Activated T-helper 2 cell treated with anti-CD3 and anti-CD28 coated beads, Interferon-gamma antibody, Interleukin-2, Interleukin-4, amounts not matched to agents 10 μg/mL and 5 μg/mL and 100 μg/mL, durations not matched to agents 14 hours and 24 hours and 36 hours (primary cell): Measurements from ENCODE around the gene C19orf25. TPM values are rescaled to one million over a fixed set of nuclear protein-coding genes. Genes with fewer than 3 reads are reported as not detected.
"Not testable (repeated sequence)": the region's sequence is repeated elsewhere in the genome, so short reads cannot be mapped to it uniquely, and the experiment has no call there.

Source experiments
- DNase-seq: peaks from one replicate; pipeline ENCODE4 v3.0.0; 2021; ENCODE audit warnings: low spot score
- H3K27ac Mint-ChIP-seq: one replicate; pipeline ENCODE4 v1.8.0; 2021; ENCODE audit warnings: mixed read lengths
- H3K27me3 Mint-ChIP-seq: one replicate; pipeline ENCODE4 v1.8.0; 2021; ENCODE audit warnings: low read depth, mixed read lengths
- H3K36me3 Mint-ChIP-seq: one replicate; pipeline ENCODE4 v1.8.0; 2021; ENCODE audit warnings: low read depth, mixed read lengths
- H3K4me1 Mint-ChIP-seq: one replicate; pipeline ENCODE4 v1.8.0; 2021; ENCODE audit warnings: low read depth, mixed read lengths
- H3K4me3 Mint-ChIP-seq: one replicate; pipeline ENCODE4 v1.8.0; 2021; ENCODE audit warnings: low read depth, mild to moderate bottlenecking, moderate library complexity, mixed read lengths
- H3K9me3 Mint-ChIP-seq: one replicate; pipeline ENCODE4 v1.8.0; 2021; ENCODE audit warnings: mixed read lengths
- intact Hi-C: fragments of 100-400 bp; cut with micrococcal nuclease; formaldehyde crosslinking; loops from one replicate; pipeline ENCODE4 v1.15.1; 2023
- total RNA-seq: library from RNA; stranded (reverse); gene quantifications from 2 replicates; pipeline ENCODE4 v1.2.3, GENCODE V29; 2022

The C19orf25 gene
- total RNA-seq, 1 donor from 2014 or later, result 33.0 TPM

- Mint-ChIP-seq H3K36me3 (peaks cover 3% of the 10 kb centered on the region), H3K4me3 (no peak overlapping the region), H3K27me3 (peaks cover 7% of the 10 kb centered on the region), H3K4me1 (peaks cover 15% of the 10 kb centered on the region), H3K27ac (no peak overlapping the region), H3K9me3 (no peaks in the 10 kb centered on the region)
- intact Hi-C loops, result loop anchor here (5.0 to 10.0 kb wide), 3 partner anchors 38 to 235 kb away; partner anchors contain the start of gene FAM174C
- no peak for DNase-seq
Observed at GRCh38 chr19:1509602-1510441, 30.8 kb upstream of the C19orf25 start.

- no peak overlapping the region for H3K4me3 Mint-ChIP-seq
Observed at GRCh38 chr19:1508507-1508856, 29.5 kb upstream of the C19orf25 start.

GRCh38 chr19:1507763-1508506, 28.9 kb upstream of the C19orf25 start:
- peaks cover 17% of the 10 kb centered on the region for H3K4me1 Mint-ChIP-seq
- intact Hi-C loops, result no loop called here
- H3K27me3 Mint-ChIP-seq, result peaks cover 8% of the 10 kb centered on the region
- H3K36me3 Mint-ChIP-seq, result peaks cover 3% of the 10 kb centered on the region
- H3K4me3 Mint-ChIP-seq, result peak overlapping the region; percentile 81
- H3K9me3 Mint-ChIP-seq, result no peaks in the 10 kb centered on the region
- DNase-seq, result peak; percentile 84
- peak overlapping the region; percentile 82 for H3K27ac Mint-ChIP-seq

More at GRCh38 chr19:1508507-1508856, 29.5 kb upstream of the C19orf25 start:
- Mint-ChIP-seq H3K27ac (no peak overlapping the region), H3K9me3 (no peaks in the 10 kb centered on the region), H3K36me3 (peaks cover 3% of the 10 kb centered on the region), H3K27me3 (peaks cover 8% of the 10 kb centered on the region), H3K4me1 (peaks cover 17% of the 10 kb centered on the region)
- DNase-seq, result no peak
- intact Hi-C loops, result no loop called here

- Mint-ChIP-seq H3K4me3 (peak overlapping the region; percentile 81), H3K9me3 (no peaks in the 10 kb centered on the region), H3K36me3 (peaks cover 3% of the 10 kb centered on the region), H3K27me3 (peaks cover 8% of the 10 kb centered on the region), H3K27ac (no peak overlapping the region), H3K4me1 (peaks cover 13% of the 10 kb centered on the region)
- DNase-seq, result no peak
- intact Hi-C loops, result no loop called here
Observed at GRCh38 chr19:1507192-1507660, 28.2 kb upstream of the C19orf25 start.

- Mint-ChIP-seq H3K9me3 (no peaks in the 10 kb centered on the region), H3K36me3 (peaks cover 3% of the 10 kb centered on the region), H3K27me3 (peaks cover 6% of the 10 kb centered on the region), H3K4me3 (no peak overlapping the region), H3K4me1 (peaks cover 12% of the 10 kb centered on the region), H3K27ac (no peak overlapping the region)
- no peak for DNase-seq
- intact Hi-C loops, result no loop called here
Observed at GRCh38 chr19:1505991-1506881, 27.2 kb upstream of the C19orf25 start.

- H3K4me1 Mint-ChIP-seq, result peaks cover 11% of the 10 kb centered on the region
- H3K36me3 Mint-ChIP-seq, result peaks cover 3% of the 10 kb centered on the region
- H3K9me3 Mint-ChIP-seq, result no peaks in the 10 kb centered on the region
- H3K27ac Mint-ChIP-seq, result no peak overlapping the region
- no peak for DNase-seq
- H3K4me3 Mint-ChIP-seq, result no peak overlapping the region
- peaks cover 5% of the 10 kb centered on the region for H3K27me3 Mint-ChIP-seq
- intact Hi-C loops, result no loop called here
Observed at GRCh38 chr19:1505012-1505411, 26.0 kb upstream of the C19orf25 start.

GRCh38 chr19:1503925-1504773, 25.1 kb upstream of the C19orf25 start:
- Mint-ChIP-seq H3K9me3 (no peaks in the 10 kb centered on the region), H3K27ac (no peak overlapping the region), H3K4me3 (no peak overlapping the region), H3K4me1 (peaks cover 9% of the 10 kb centered on the region), H3K27me3 (peaks cover 2% of the 10 kb centered on the region), H3K36me3 (peaks cover 3% of the 10 kb centered on the region)
- DNase-seq, result no peak
- intact Hi-C loops, result no loop called here

- intact Hi-C loops, result no loop called here
- Mint-ChIP-seq H3K4me3 (no peak overlapping the region), H3K9me3 (no peaks in the 10 kb centered on the region), H3K27ac (no peak overlapping the region), H3K36me3 (peaks cover 3% of the 10 kb centered on the region), H3K27me3 (peaks cover 2% of the 10 kb centered on the region), H3K4me1 (peaks cover 9% of the 10 kb centered on the region)
- DNase-seq, result peak; percentile 53
Observed at GRCh38 chr19:1503089-1503924, 24.3 kb upstream of the C19orf25 start.

GRCh38 chr19:1502433-1503088, 23.5 kb upstream of the C19orf25 start:
- H3K27me3 Mint-ChIP-seq, result peaks cover 2% of the 10 kb centered on the region
- H3K9me3 Mint-ChIP-seq, result no peaks in the 10 kb centered on the region
- H3K4me3 Mint-ChIP-seq, result no peak overlapping the region
- no peak overlapping the region for H3K27ac Mint-ChIP-seq
- H3K36me3 Mint-ChIP-seq, result no peaks in the 10 kb centered on the region
- intact Hi-C loops, result no loop called here
- H3K4me1 Mint-ChIP-seq, result peaks cover 4% of the 10 kb centered on the region
- no peak for DNase-seq

- peaks cover 2% of the 10 kb centered on the region for H3K27me3 Mint-ChIP-seq
- no peak for DNase-seq
- H3K4me3 Mint-ChIP-seq, result no peak overlapping the region
- H3K4me1 Mint-ChIP-seq, result peaks cover 2% of the 10 kb centered on the region
- no peak overlapping the region for H3K27ac Mint-ChIP-seq
- intact Hi-C loops, result no loop called here
- no peaks in the 10 kb centered on the region for H3K9me3 Mint-ChIP-seq
- no peaks in the 10 kb centered on the region for H3K36me3 Mint-ChIP-seq
Observed at GRCh38 chr19:1501200-1501595, 22.2 kb upstream of the C19orf25 start.

GRCh38 chr19:1499231-1499630, 20.2 kb upstream of the C19orf25 start:
- H3K9me3 Mint-ChIP-seq, H3K4me3 Mint-ChIP-seq, DNase-seq, intact Hi-C loops, H3K4me1 Mint-ChIP-seq, H3K27me3 Mint-ChIP-seq, H3K27ac Mint-ChIP-seq, H3K36me3 Mint-ChIP-seq: not testable (repeated sequence)
